IPS-11a (cell line): Measurements from ENCODE around the gene RNF31.

ENCODE experiments used
- H3K4me3 ChIP-seq: one replicate; pipeline ENCODE4 v1.5.1; 2013; ENCODE audit warnings: low read depth, low read length, control low read depth

Gene RNF31

DNA sequence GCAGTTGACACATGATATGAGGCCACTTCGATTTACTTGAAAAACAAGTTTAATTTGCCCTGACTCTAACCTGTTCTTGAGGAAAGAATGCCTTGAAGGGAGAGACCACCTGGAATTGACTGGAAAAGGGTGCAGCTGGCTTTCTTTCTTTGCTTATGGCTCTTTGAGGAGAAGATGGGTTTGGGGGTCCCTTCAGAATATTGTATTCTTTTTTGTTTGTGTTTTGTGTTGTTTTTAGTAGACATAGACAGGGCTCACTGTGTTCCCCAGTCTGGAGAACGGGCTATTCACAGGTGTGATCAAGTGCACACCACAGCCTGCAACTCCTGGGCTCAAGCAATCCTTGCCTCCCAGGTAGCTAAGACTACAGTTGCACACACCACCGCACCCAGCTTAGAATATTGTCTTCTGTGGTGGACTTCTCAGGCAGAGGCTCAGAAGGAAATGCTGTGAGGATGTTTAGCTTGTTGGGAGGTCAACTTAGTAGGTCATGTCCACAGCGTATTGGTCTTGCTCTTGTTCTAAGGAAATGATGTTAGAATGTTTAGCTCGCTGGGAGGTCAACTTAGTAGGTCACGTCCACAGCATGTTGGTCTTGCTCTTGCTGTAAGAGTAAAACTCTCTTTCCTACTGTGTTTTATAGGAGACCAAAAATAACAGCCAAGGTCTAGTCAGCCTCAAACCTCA, 31.0 kb upstream of the RNF31 start:
- H3K4me3 ChIP-seq: no peak overlapping the region

DNA sequence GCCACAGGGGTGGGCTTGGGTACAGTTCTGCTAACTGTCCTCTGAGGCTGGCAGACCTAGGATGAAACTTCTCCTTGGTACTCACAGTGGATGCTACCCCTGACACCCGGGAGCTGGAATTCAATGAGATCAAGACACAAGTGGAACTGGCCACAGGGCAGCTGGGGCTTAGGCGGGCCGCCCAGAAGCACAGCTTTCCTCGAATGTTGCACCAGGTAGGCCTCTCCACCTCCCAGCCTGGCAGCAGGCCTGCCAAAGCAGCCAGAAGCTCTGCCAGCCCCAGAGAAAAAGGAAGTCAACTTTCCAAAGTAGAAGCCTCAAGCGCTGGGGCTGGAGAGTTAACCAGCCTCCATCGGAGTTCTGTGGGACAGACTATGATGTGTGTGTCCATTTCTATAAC, 30.1 kb upstream of the RNF31 start:
- no peak overlapping the region for H3K4me3 ChIP-seq

DNA sequence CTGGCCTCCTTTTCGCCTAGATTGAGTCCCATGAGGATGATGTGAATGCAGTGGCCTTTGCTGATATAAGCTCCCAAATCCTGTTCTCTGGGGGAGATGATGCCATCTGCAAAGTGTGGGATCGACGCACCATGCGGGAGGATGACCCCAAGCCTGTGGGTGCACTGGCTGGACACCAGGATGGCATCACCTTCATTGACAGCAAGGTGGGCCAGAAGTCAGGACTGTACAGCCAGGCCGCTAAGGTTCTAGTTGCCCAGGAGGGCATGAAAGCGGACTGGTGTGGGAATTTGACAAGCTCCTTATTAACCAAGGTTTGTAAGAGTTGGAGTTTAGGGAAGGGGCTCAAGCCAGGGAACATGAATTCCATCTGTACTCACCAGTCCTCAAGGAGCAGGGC, 27.6 kb upstream of the RNF31 start:
- no peak overlapping the region for H3K4me3 ChIP-seq

DNA sequence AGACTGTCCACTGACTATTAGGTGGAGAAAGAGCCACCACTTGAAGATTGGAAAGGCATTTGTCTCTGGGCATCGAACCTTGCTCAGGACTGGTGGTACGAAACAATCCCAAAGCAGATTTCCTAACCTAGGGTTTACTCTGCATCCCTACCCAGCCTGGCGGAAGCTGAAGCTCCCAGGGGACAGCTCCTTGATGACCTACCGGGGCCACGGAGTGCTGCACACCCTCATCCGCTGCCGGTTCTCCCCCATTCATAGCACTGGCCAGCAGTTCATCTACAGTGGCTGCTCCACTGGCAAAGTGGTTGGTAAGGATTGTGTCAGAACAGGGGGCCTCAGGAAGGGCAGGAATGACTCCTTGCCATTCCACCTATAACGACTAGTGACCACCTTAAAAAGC, 26.1 kb upstream of the RNF31 start:
- H3K4me3 ChIP-seq: no peak overlapping the region

DNA sequence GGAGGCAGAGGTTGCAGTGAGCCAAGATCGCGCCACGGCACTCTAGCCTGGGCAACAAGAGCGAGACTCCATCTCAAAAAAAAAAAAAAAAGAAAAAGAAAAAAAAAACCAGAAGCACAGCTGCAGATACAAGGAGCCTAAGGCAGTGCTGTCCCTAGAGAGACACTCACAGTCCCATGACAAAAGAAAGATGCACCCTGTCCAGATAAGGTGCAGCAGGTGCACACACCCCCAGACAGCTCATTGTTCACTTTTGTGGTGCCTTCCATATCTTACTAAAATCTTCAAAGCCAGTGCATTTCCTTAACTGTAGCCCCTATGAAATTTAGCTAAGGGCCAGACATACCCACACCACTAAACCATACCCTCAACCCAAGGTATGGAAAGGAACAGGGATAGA, 24.9 kb upstream of the RNF31 start:
- H3K4me3 ChIP-seq: no peak overlapping the region

DNA sequence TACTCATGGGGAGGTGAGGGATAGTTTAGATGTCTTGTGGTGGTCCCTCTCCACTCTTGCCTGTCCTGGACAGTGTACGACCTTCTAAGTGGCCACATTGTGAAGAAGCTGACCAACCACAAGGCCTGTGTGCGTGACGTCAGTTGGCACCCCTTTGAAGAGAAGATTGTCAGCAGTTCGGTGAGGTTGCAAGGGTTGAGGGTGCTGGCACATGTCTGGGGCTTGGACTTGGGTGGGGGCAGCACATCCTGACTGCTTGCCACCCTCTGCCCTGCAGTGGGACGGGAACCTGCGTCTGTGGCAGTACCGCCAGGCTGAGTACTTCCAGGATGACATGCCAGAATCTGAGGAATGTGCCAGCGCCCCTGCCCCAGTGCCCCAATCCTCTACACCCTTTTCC, 24.4 kb upstream of the RNF31 start:
- H3K4me3 ChIP-seq: no peak overlapping the region

DNA sequence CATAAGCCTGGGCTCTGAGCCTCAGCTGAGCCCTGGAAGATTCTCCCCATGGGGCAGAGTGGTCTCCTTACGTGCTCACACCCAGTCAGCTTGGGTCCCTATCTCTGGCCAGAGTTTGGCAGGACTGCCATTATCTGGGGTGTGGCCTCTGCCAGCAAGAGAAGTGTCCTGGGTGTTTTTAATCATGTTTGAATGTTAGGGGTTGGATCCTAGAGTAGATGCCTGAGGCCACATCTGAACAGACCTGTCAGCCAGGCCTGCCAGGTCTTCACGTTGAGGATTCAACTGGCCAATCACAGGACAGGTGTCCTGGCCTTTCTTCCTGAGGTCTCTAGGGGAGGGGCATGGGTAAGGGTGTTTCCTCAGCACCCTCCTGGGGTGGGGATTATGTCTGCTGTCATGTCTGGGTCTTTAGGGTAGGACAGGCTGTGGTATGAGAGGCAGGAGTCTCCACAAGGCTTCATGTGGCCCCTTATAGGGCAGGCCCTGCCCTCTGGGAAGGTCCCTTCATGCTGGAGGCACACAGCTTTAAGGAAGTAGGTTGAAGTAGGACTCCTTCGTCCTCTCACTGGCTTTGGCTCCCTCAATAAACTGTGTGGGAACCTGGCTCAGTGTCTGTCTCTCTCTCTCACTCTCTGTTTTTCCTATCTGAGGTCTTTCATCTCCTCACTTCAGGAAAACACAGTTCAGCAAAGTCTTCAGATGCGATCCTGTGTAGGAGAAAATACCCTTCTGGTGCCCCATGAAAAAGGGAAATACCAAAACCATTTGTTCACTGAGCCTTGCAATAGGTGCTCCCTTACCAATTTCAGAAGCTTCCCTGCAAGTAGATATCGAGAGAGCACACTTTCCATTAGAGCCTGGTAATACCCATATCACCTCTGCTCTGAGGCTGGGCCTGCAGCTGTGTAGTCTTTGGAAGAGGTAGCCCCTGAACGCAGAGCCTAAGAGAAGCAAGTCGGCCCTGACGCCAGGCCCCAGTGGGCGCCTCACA, 23.6 kb upstream of the RNF31 start:
- no peak overlapping the region for H3K4me3 ChIP-seq

DNA sequence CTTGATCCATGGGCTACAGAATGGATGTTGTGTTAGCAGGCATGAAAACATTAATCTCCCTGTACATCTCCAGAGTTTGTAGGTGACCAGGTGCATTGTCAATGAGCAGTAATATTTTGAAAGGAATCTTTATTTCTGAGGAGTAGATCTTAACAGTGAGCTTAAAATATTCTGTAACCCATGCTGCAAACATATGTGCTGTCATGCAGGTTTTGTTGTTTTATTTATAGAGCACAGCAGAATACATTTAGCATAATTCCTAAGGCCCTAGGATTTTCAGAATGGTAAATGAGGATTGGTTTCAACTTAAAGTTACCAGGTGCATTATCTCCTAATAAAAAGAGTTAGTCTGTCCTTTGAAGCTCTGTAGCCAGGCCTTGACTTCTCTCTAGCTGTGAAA, 20.4 kb upstream of the RNF31 start:
- H3K4me3 ChIP-seq: no peak overlapping the region

DNA sequence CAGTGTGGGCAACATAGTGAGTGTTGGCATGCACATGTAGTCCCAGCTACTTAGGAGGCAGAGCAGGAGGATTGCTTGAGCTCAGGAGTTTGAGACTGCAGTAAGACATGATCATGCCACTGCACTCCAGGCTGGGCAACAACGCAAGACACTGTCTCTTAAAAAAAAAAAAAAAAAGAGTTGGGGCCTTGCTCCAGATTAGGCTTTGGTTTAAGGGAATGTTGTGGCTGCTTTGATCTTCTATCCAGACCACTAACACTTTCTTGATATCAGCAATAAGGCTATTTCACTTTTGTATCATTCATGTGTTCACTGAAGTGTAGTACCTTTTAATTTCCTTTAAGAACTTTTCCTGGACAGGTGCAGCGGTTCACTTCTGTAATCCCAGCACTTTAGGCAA, 19.6 kb upstream of the RNF31 start:
- no peak overlapping the region for H3K4me3 ChIP-seq

DNA sequence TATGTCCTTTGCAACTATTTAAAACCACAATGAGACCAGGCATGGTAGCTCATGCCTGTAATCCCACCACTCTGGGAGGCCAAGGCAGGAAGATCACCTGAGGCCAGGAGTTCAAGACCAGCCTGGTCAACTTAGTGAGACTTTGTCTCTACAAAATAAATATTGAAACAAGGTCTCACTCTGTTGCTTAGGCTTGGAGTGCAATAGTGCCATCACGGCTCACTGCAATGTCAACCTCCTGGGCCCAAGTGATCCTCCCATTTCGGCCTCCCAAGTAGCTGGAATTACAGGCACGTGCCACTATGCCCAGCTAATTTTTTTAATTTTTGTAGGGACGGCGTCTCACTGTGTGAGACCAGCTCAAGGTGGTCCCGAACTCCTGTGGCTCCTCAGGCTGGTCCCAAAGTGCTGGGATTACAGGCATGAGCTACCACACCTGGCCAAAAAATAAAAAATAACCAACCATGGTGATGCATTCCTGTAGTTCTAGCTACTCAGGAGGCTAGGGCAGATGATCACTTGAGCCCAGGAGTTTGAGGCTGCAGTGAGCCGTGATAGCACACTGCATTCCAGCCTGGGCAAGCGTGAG, 17.8 kb upstream of the RNF31 start:
- H3K4me3 ChIP-seq: no peak overlapping the region

DNA sequence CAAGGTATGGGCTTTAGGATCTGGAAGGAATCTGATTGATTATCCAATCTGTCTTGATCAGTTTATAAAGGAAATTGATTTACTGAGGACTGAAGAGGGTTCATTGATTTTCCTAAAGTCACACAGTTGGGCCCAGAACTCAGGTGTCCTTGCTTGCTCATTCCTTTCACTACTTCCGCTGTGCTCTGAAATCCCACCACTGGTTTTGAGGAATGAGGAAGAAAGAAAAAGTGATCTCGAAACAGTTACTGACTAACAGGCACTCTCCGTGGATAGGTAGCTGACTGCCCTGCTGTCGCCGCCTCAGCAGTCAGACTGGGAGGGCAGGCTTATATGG, 16.9 kb upstream of the RNF31 start, which contains the start of gene FITM1:
FITM1 (plus strand) TSS at position 280 of the 337 bp plus-strand sequence. CDS start 905 bp downstream, outside the sequence.
- no peak within 1 kb of the TSS for H3K4me3 ChIP-seq

DNA sequence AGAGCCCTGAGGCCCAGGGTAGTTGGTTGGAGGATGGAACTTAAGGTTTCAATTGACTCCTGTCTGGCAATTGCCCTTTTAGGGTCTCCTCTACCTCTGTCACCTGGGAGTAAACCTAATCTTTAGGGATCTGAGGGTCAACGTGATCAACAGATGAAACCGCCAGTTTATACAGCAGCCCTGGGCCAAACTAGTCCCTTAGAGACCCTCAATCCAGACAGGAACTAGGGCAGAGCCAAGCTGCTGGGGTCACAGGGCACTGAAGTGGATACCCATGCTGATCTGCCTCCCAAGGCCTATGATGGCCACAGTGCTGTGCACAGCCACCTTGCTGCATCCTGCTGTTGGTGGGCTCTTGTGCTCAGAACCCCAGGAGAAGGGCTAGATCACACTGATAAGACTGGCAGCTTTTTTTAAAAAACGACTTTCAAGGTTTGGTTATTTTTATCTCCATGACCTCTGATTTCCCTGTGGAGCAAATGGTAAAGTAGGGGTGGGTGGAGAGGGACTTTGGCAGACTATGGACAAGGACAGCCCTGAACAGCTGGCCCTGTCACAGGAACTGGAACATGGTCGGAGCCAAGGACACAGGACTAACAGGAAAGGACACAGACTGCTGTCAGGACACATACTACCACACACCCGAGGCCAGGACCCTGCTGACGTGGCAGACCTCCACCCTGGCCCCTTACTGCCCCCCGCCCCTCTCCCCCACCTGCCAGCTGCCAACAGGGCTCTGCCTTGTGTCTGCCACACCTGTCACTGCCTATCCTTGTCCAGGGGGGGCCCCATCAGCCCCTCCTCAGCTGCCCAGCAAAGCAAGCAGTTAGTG, 16.4 kb upstream of the RNF31 start:
- no peak overlapping the region for H3K4me3 ChIP-seq

DNA sequence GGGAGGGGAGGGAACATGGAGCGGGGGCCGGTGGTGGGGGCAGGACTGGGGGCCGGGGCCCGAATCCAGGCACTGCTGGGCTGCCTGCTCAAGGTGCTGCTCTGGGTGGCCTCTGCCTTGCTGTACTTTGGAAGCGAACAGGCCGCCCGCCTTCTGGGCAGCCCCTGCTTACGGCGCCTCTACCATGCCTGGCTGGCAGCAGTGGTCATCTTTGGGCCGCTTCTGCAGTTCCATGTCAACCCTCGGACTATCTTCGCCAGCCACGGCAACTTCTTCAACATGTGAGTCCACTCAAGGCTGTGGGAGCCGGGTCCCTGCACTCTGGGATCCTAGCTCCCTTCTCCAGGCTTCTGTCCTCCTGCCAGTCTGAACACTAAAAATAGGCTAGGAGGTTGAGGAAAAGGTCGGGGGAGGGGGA, 15.7 kb upstream of the RNF31 start:
- H3K4me3 ChIP-seq: no peak overlapping the region

DNA sequence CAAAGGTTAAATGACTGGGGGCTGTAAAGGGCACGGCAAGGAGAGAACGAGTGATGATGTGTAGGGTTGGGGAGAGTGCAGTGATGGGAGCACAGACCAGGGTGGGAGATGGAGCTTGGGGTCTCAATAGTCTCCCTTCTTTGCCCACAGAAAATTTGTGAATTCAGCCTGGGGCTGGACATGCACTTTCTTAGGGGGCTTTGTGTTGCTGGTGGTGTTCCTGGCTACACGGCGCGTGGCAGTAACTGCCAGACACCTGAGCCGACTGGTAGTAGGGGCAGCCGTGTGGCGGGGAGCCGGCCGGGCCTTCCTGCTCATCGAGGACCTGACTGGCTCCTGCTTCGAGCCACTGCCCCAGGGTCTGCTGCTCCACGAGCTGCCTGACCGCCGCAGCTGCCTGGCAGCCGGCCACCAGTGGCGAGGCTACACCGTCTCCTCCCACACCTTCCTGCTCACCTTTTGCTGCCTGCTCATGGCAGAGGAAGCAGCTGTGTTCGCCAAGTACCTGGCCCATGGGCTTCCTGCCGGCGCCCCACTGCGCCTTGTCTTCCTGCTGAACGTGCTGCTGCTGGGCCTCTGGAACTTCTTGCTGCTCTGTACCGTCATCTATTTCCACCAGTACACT, 15.1 kb upstream of the RNF31 start:
- no peak overlapping the region for H3K4me3 ChIP-seq

DNA sequence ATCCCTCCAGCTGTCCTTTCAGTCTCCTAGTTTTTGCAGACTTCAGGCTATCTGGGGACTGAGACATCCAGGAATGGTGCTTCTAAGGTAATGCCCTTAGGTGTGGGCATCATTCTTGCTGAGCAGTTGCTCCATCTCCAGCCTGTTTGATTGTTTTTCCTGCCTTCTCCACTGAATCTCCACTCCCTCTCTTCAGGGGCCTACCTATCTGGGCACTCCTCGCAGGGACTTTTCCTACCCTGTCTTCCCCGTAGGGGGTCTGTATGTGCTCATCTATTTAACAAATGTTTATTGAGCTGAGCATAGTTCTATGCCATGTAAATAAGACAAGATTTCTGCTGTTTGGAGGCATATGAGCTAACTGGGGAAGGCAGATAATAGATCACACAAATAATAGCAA, 14.3 kb upstream of the RNF31 start:
- H3K4me3 ChIP-seq: no peak overlapping the region

DNA sequence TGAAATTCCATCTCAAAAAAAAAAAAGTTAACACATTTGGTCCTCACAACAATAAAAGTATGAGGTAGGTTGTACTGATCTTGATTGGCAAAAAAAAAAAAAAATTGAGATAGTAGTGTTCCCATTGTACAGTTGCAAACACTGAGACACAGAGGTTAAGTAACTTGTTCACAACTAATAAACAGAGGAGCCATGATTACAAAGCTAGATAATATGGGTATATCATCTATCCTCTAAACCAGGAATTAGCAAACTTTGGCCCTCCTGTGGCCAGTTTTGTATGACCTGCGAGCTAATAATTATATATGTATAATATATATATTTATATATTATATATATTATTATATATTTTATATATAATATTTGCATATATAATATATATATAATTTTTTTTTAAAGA, 13.6 kb upstream of the RNF31 start:
- H3K4me3 ChIP-seq: no peak overlapping the region

DNA sequence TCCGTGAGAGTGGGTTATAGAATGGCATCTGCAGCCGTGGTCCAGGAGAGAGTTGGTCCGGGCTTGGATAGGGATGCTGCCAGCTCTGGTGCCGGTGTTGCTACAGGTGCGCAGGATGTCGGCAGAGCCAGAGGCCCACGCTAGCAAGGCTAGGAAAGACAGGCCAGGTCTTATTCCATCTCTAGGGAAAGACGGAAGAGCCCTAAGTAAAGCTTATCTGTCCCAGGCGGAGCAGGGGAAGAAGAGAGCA, 11.8 kb upstream of the RNF31 start:
- peak overlapping the region; percentile 76 for H3K4me3 ChIP-seq

DNA sequence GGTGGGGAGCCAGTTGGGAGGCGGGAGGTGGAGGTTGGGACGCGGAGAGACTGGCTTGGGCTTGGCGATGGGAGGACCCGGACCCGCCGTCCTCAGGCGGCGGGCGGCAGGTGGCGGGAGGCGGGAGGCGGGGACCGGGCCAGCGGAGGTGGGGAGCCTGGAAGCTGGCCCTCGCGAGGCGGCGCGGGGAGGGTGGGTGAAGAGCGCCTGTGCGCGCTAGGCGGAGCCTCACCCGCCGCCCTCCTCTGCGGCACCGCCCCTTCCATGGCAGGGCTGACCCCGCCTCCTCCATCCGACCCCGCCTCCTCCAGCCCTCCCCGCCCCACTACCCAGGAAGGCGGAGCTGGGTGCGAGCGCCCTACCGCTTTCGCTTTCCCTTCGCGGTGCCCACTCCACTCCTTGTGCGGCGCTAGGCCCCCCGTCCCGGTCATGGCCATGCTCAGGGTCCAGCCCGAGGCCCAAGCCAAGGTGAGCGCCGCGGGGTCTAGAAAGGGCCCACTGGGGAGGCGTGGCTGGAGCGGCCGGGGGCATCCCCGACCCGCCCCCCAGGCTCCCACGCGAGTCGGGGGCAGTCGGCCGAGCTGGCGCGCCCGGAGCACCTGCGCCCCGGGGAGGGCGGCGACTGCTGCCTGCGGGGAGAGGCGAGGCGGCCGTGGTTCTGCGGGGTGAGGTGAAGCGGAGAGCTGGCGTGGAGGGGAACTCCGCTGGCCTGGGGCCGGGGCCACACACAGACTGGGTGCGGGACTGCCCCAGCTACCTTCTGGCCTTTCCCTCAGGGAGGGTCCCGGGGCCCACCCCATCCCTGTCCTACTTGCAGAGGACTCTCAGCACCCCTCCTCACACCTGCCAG, 11.2 kb upstream of the RNF31 start, which contains the start of gene PSME1:
PSME1 (plus strand) TSS at position 361 of the 850 bp plus-strand sequence; CDS start at position 430, 69 bp downstream.
- H3K4me3 ChIP-seq: peak within 1 kb of the TSS; percentile 76

DNA sequence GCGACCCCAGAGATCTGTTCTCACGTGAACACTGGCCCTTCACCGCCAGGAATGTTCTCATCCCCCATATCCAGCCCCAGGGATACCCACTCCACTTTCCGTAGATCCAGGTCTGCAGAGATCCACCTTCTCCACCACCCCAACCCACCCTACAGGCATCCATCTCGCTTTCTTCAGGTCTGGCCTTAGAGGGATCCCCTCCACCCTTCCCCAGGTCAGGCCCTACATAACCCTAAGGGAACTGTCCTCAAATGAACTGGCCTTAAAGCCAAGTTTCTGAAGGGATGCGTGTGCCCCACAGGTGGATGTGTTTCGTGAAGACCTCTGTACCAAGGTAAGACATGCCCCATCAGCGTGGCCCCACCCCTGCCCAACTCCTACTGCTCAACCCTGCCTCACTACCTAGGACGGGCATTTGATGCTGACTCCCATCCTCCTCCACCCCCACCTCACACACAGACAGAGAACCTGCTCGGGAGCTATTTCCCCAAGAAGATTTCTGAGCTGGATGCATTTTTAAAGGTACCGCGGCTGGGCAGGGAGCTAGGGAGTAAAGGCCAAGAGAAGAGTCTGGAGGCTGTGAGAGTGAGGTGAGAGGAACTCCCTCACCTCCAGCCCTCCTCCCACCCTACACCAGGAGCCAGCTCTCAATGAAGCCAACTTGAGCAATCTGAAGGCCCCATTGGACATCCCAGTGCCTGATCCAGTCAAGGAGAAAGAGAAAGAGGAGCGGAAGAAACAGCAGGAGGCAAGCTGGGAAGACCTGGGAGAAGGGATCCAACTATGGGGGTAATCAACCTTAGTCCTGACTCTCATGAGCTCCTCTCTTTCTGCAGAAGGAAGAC, 10.4 kb upstream of the RNF31 start:
- peak overlapping the region; percentile 76 for H3K4me3 ChIP-seq
